Neuron (in vitro differentiated cells): ENCODE data around the gene PITPNC1.
"Not testable (repeated sequence)": the region's sequence is repeated elsewhere in the genome, so short reads cannot be mapped to it uniquely, and the experiment has no call there.

ENCODE experiments used
- H2AFZ ChIP-seq: one replicate; pipeline ENCODE4 v1.6.1; 2013; ENCODE audit warnings: low read depth, mild to moderate bottlenecking, inconsistent platforms, low read length, moderate library complexity
- H3K27me3 ChIP-seq: one replicate; pipeline ENCODE4 v1.6.1; 2013; ENCODE audit warnings: low read length; ENCODE audit not compliant: insufficient read depth
- H3K36me3 ChIP-seq: one replicate; pipeline ENCODE4 v1.6.1; 2013; ENCODE audit warnings: low read length; ENCODE audit not compliant: insufficient read depth
- H3K4me1 ChIP-seq: one replicate; pipeline ENCODE4 v1.6.1; 2013; ENCODE audit warnings: low read length; ENCODE audit not compliant: insufficient read depth
- H3K4me3 ChIP-seq: 2 replicates; pipeline ENCODE4 v1.5.1; 2013; ENCODE audit warnings: mild to moderate bottlenecking, low read length, moderate library complexity
- H3K9me3 ChIP-seq: one replicate; pipeline ENCODE4 v1.6.1; 2013; ENCODE audit warnings: low read length

Gene PITPNC1

GRCh38 chr17:67376737-67377487 is at the start of gene PITPNC1:
PITPNC1 (plus strand) TSS chr17:67377281.
- Histone ChIP-seq H3K36me3 (no peaks in the 10 kb centered on the region), H3K27me3 (no peaks in the 10 kb centered on the region), H3K4me3 (peak within 1 kb of the TSS; percentile 72), H3K9me3 (no peaks in the 10 kb centered on the region), H2AFZ (peak within 1 kb of the TSS; percentile 83), H3K4me1 (peaks cover 24% of the 10 kb centered on the region)

- H3K36me3 ChIP-seq: no peaks in the 10 kb centered on the region
- no peak overlapping the region for H3K4me3 ChIP-seq
- H3K27me3 ChIP-seq: no peaks in the 10 kb centered on the region
- H3K9me3 ChIP-seq: no peaks in the 10 kb centered on the region
- H3K4me1 ChIP-seq: no peaks in the 10 kb centered on the region
- H2AFZ ChIP-seq: no peak overlapping the region
Measured at GRCh38 chr17:67328026-67328425, 49.1 kb upstream of the PITPNC1 start.

- not testable (repeated sequence) for H3K4me3 ChIP-seq, H3K4me1 ChIP-seq, H3K27me3 ChIP-seq, H2AFZ ChIP-seq, H3K36me3 ChIP-seq, H3K9me3 ChIP-seq
Measured at GRCh38 chr17:67331381-67332161, 45.5 kb upstream of the PITPNC1 start.

- not testable (repeated sequence) for H3K4me3 ChIP-seq, H3K4me1 ChIP-seq, H2AFZ ChIP-seq, H3K27me3 ChIP-seq, H3K36me3 ChIP-seq, H3K9me3 ChIP-seq
Measured at GRCh38 chr17:67332162-67332508, 44.9 kb upstream of the PITPNC1 start.

GRCh38 chr17:67335245-67335835 is 41.7 kb upstream of the PITPNC1 start:
- H3K9me3 ChIP-seq: no peaks in the 10 kb centered on the region

GRCh38 chr17:67336859-67337258 is 40.2 kb upstream of the PITPNC1 start:
- no peak overlapping the region for H3K4me3 ChIP-seq
- H3K9me3 ChIP-seq: no peaks in the 10 kb centered on the region
- H3K4me1 ChIP-seq: no peaks in the 10 kb centered on the region
- H2AFZ ChIP-seq: no peak overlapping the region
- H3K27me3 ChIP-seq: no peaks in the 10 kb centered on the region
- H3K36me3 ChIP-seq: peaks cover 25% of the 10 kb centered on the region

More at GRCh38 chr17:67335245-67335835, 41.7 kb upstream of the PITPNC1 start:
- H3K4me1 ChIP-seq: no peaks in the 10 kb centered on the region
- H3K4me3 ChIP-seq: no peak overlapping the region
- no peaks in the 10 kb centered on the region for H3K27me3 ChIP-seq
- H2AFZ ChIP-seq: no peak overlapping the region
- H3K36me3 ChIP-seq: peaks cover 12% of the 10 kb centered on the region

GRCh38 chr17:67338353-67338752 is 38.7 kb upstream of the PITPNC1 start:
- H3K4me1 ChIP-seq, H3K27me3 ChIP-seq, H3K9me3 ChIP-seq, H2AFZ ChIP-seq, H3K4me3 ChIP-seq: not testable (repeated sequence)
- peaks cover 38% of the 10 kb centered on the region for H3K36me3 ChIP-seq

GRCh38 chr17:67343237-67343636 is 33.8 kb upstream of the PITPNC1 start:
- no peak overlapping the region for H2AFZ ChIP-seq
- H3K4me3 ChIP-seq: no peak overlapping the region
- H3K4me1 ChIP-seq: no peaks in the 10 kb centered on the region
- H3K9me3 ChIP-seq: peaks cover 5% of the 10 kb centered on the region
- no peaks in the 10 kb centered on the region for H3K27me3 ChIP-seq
- peaks cover 78% of the 10 kb centered on the region for H3K36me3 ChIP-seq

GRCh38 chr17:67347826-67348225 is 29.3 kb upstream of the PITPNC1 start:
- H2AFZ ChIP-seq: no peak overlapping the region
- H3K9me3 ChIP-seq: peaks cover 15% of the 10 kb centered on the region
- no peaks in the 10 kb centered on the region for H3K27me3 ChIP-seq
- no peaks in the 10 kb centered on the region for H3K4me1 ChIP-seq
- H3K4me3 ChIP-seq: no peak overlapping the region
- H3K36me3 ChIP-seq: peaks cover 77% of the 10 kb centered on the region

GRCh38 chr17:67349420-67349819 is 27.7 kb upstream of the PITPNC1 start:
- Histone ChIP-seq H3K9me3 (peaks cover 15% of the 10 kb centered on the region), H3K27me3 (no peaks in the 10 kb centered on the region), H3K4me1 (no peaks in the 10 kb centered on the region), H2AFZ (no peak overlapping the region), H3K4me3 (no peak overlapping the region), H3K36me3 (peaks cover 77% of the 10 kb centered on the region)

- Histone ChIP-seq H3K27me3 (no peaks in the 10 kb centered on the region), H3K36me3 (peaks cover 75% of the 10 kb centered on the region), H3K4me1 (no peaks in the 10 kb centered on the region), H2AFZ (no peak overlapping the region), H3K9me3 (peaks cover 11% of the 10 kb centered on the region), H3K4me3 (no peak overlapping the region)
Measured at GRCh38 chr17:67353161-67353560, 23.9 kb upstream of the PITPNC1 start.

- peaks cover 68% of the 10 kb centered on the region for H3K36me3 ChIP-seq
- H3K9me3 ChIP-seq: peaks cover 5% of the 10 kb centered on the region
- no peak overlapping the region for H3K4me3 ChIP-seq
- H3K27me3 ChIP-seq: no peaks in the 10 kb centered on the region
- no peaks in the 10 kb centered on the region for H3K4me1 ChIP-seq
- no peak overlapping the region for H2AFZ ChIP-seq
Measured at GRCh38 chr17:67353929-67354574, 23.0 kb upstream of the PITPNC1 start.

- Histone ChIP-seq H3K4me3 (no peak overlapping the region), H3K36me3 (peaks cover 56% of the 10 kb centered on the region), H3K27me3 (no peaks in the 10 kb centered on the region), H3K9me3 (no peaks in the 10 kb centered on the region), H3K4me1 (no peaks in the 10 kb centered on the region), H2AFZ (no peak overlapping the region)
Measured at GRCh38 chr17:67358612-67359011, 18.5 kb upstream of the PITPNC1 start.
